ENCODE results near the gene STARD6. TPM values are rescaled to one million over a fixed set of nuclear protein-coding genes. Genes with fewer than 3 reads are reported as not detected.

The STARD6 gene
- total RNA-seq, 6 donors from 2014 or later, result not detected

DNA sequence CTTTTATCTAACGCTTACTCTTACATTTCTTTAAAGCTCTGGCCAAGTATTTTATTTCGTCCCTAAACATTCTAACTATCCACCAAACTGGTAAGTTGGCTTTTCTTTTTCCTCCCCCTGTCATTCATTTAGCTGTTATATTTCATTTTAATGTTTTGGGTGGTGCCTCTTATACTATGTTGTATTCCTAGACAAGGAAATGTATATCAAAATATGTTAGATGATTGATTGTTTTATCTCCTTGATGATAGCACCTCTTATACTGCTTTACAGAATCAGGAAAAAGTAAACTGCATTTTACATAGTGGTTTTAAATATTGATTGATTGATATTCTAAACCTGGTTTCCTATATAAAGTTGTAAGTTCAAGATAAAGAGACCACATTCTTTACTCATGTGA is 24.0 kb upstream of the STARD6 start:
- Histone ChIP-seq H3K9me3 (no peaks in the 10 kb centered on the region), H3K27ac (no peak overlapping the region), H3K36me3 (peaks cover 0 to 9% (median 0%) of the 10 kb centered on the region in 4 donors), H3K27me3 (no peaks in the 10 kb centered on the region), H3K4me1 (no peaks in the 10 kb centered on the region), H3K4me3 (no peak overlapping the region)
- no peak for ATAC-seq (ENCODE audit: low FRiP score in 2 of 2)
- 72 to 92% methylated on average over 2 of the region's 2 CpGs for WGBS, 2 donors
- no peak for DNase-seq
- no peak for TF ChIP-seq EP300 (IDR thresholded peaks at IDR 0.05)
- TF ChIP-seq POLR2A (IDR thresholded peaks at IDR 0.05), result no peak
- TF ChIP-seq POLR2AphosphoS5 (IDR thresholded peaks at IDR 0.05), result no peak
- TF ChIP-seq, protein P1, sequence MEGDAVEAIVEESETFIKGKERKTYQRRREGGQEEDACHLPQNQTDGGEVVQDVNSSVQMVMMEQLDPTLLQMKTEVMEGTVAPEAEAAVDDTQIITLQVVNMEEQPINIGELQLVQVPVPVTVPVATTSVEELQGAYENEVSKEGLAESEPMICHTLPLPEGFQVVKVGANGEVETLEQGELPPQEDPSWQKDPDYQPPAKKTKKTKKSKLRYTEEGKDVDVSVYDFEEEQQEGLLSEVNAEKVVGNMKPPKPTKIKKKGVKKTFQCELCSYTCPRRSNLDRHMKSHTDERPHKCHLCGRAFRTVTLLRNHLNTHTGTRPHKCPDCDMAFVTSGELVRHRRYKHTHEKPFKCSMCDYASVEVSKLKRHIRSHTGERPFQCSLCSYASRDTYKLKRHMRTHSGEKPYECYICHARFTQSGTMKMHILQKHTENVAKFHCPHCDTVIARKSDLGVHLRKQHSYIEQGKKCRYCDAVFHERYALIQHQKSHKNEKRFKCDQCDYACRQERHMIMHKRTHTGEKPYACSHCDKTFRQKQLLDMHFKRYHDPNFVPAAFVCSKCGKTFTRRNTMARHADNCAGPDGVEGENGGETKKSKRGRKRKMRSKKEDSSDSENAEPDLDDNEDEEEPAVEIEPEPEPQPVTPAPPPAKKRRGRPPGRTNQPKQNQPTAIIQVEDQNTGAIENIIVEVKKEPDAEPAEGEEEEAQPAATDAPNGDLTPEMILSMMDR (IDR thresholded peaks at IDR 0.05), result no peak

DNA sequence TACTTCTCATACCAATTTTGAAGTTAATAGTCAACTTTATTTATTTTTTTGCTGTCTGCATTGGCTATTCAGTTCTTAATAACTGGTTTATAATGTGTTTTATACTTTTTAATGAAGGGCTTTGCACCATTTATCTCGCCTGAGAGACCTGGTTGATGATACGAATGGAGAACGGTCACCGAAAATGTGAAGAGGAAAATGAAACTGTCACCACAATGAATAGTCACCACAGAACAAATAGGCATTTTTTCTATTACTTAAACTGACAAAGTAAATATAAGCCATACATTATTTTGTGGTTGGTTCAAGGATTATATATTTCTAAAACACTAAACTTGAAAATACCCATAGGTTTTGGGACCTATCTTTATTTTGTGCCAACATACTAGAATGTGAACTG is 20.4 kb upstream of the STARD6 start:
- no peaks in the 10 kb centered on the region for H3K4me1 ChIP-seq
- H3K9me3 ChIP-seq, result no peaks in the 10 kb centered on the region
- DNase-seq, result no peak
- no peaks in the 10 kb centered on the region for H3K27me3 ChIP-seq
- H3K36me3 ChIP-seq, result peaks cover 0 to 16% (median 0%) of the 10 kb centered on the region in 4 donors
- no peak overlapping the region for H3K4me3 ChIP-seq
- no peak for ATAC-seq (ENCODE audit: low FRiP score in 2 of 2)
- TF ChIP-seq POLR2AphosphoS5 (IDR thresholded peaks at IDR 0.05) (no peak), POLR2A (IDR thresholded peaks at IDR 0.05) (no peak), EP300 (IDR thresholded peaks at IDR 0.05) (no peak)
- TF ChIP-seq, protein P1 (IDR thresholded peaks at IDR 0.05), result no peak
- 89 to 93% methylated on average over 4 of the region's 4 CpGs for WGBS, 2 donors
- no peak overlapping the region for H3K27ac ChIP-seq

DNA sequence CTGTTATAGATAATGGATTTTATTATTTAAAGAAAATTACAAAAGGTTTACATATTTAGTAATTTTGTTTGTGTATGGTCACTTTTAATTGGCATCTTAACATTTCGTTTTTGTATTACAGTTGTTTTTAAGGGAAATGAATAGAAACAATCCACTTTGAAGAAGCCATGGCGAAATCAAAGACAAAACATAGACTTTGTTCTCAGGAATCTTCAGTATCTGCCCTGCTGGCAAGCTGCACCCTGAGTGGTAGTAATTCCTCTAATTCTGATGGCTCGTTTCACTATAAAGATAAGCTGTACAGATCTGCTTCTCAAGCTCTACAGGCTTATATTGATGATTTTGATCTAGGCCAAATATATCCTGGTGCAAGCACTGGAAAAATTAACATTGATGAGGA is 2.7 kb upstream of the STARD6 start:
- no peaks in the 10 kb centered on the region for H3K9me3 ChIP-seq
- 93 to 97% methylated on average over 3 of the region's 3 CpGs for WGBS, 2 donors
- H3K27me3 ChIP-seq, result no peaks in the 10 kb centered on the region
- no peaks in the 10 kb centered on the region for H3K36me3 ChIP-seq
- ATAC-seq (ENCODE audit: low FRiP score in 2 of 2) (no peak), DNase-seq (no peak)
- H3K27ac ChIP-seq, result no peak overlapping the region
- H3K4me1 ChIP-seq, result peaks cover 4 to 16% (median 9%) of the 10 kb centered on the region in 4 donors
- no peak overlapping the region for H3K4me3 ChIP-seq
- no peak for TF ChIP-seq EP300 (IDR thresholded peaks at IDR 0.05)
- TF ChIP-seq, protein P1 (IDR thresholded peaks at IDR 0.05), result no peak
- TF ChIP-seq POLR2A (IDR thresholded peaks at IDR 0.05), result no peak
- TF ChIP-seq POLR2AphosphoS5 (IDR thresholded peaks at IDR 0.05), result no peak

DNA sequence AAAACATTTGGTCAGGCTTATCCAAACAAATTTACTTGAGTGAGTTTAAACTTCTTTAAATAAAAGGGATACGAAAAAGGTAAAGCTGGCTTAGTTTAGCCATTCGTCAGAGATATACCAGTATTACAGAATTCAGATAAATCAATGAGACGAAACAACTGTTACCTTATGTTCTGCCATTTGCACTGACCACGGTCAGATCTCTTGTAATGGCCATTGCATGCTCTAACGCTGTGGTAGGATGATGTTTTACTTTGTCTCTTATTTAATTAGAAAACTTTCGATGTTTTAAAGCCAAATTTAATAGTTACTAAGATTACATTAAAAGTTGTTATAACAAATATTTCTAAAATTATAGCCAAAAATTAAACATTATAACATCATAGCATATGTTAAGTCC is 1.6 kb upstream of the STARD6 start:
- ATAC-seq (ENCODE audit: low FRiP score in 2 of 2), result no peak
- TF ChIP-seq, protein P1 (IDR thresholded peaks at IDR 0.05), result no peak
- TF ChIP-seq EP300 (IDR thresholded peaks at IDR 0.05), result no peak
- TF ChIP-seq POLR2A (IDR thresholded peaks at IDR 0.05), result no peak
- no peak for TF ChIP-seq POLR2AphosphoS5 (IDR thresholded peaks at IDR 0.05)
- peak overlapping the region in 3 of 4 donors; percentile 70 to 89 (median 79) for H3K4me3 ChIP-seq

DNA sequence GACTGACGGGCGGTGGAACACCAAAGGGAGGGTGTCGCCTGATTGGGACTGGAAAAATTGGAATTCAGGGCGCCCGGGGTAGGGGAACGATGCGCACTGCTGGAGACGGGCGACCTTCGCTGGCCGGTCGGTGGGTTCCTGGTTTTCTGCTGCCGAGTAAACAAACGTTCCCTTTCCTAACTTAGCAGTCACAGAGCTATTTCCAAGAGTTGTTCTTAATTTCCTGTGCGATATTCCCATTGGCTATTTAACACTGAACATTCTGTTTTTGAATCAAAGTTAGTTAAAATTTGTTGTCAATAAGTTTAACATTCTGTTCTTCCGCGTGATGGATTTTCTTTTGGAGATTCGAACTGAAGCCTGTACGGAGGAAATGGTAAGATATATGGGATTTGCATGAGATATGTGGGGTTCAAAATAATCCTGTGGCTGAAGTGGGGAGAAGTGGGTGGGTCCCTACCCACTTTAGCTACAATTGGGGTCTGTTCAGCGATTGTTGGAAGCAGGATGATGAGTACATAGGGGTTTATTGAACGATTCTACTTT is 910 bp upstream of the STARD6 start:
- DNase-seq (peak in 1 of 2 donors; percentile 31), ATAC-seq (ENCODE audit: low FRiP score in 2 of 2) (peak in 1 of 2 donors; percentile 57)
- H3K4me3 ChIP-seq, result peak overlapping the region; percentile 70 to 89 (median 81)
- H3K27ac ChIP-seq, result peak overlapping the region in 3 of 4 donors; percentile 79 to 87 (median 83)
- H3K4me1 ChIP-seq, result peaks cover 4 to 16% (median 9%) of the 10 kb centered on the region in 4 donors
- 2 to 4% methylated on average over 18 to 21 of the region's 21 CpGs for WGBS, 2 donors
- no peaks in the 10 kb centered on the region for H3K9me3 ChIP-seq
- H3K36me3 ChIP-seq, result no peaks in the 10 kb centered on the region
- no peaks in the 10 kb centered on the region for H3K27me3 ChIP-seq
- TF ChIP-seq EP300 (IDR thresholded peaks at IDR 0.05) (no peak), POLR2AphosphoS5 (IDR thresholded peaks at IDR 0.05) (no peak), POLR2A (IDR thresholded peaks at IDR 0.05) (no peak)
- TF ChIP-seq, protein P1 (IDR thresholded peaks at IDR 0.05), result no peak

More for the DNA sequence above, 1.6 kb upstream of the STARD6 start:
- Histone ChIP-seq H3K9me3 (no peaks in the 10 kb centered on the region), H3K27me3 (no peaks in the 10 kb centered on the region), H3K36me3 (no peaks in the 10 kb centered on the region), H3K27ac (no peak overlapping the region), H3K4me1 (peaks cover 4 to 16% (median 9%) of the 10 kb centered on the region in 4 donors)
- DNase-seq, result no peak
- WGBS, 2 donors, result 72 to 76% methylated on average over 6 of the region's 6 CpGs

All from upper lobe of left lung (tissue), 6 donors.